Measurements from ENCODE around the gene TC2N.

TC2N gene

DNA sequence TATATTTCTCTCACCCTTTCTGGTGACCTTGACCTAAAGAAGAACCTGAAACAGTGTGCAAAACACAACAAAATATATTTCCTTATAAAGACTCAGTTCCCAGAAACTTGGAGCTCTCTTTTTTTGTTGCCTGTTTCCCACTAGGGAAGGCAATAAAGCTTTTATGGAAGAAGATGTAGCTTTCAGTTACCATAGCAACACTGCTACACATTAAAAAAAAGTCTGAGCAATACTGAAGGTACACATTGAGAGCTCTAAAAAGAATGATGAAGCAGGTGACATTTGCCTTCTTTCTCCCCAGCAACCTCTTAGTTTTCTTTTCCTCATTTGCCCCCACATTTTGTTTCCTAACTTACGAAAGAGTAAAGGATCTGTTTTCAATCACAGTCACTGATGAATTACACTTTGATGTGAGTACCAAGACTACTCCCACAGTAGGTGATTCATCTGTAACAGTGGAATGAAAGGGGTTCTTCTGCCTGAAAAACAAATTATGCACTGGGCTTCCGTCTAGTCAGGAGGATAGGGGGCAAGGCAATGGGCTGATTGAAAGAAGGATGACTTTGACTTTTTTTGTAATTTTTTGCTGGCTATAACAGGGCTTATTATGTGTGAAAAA, 134.4 kb downstream of the TC2N start:
- Histone ChIP-seq H3K4me3 (ENCODE audit: low read depth, low read length) (no peak overlapping the region), H3K4me1 (ENCODE audit: control insufficient read depth, insufficient read depth, low read length) (no peaks in the 10 kb centered on the region), H3K9ac (ENCODE audit: low read depth, low read length) (no peak overlapping the region), H3K27ac (ENCODE audit: low read depth, low read length) (no peak overlapping the region), H3K9me3 (ENCODE audit: control insufficient read depth, insufficient read depth, low read length) (no peaks in the 10 kb centered on the region), H3K36me3 (ENCODE audit: control insufficient read depth, insufficient read depth, low read length) (no peaks in the 10 kb centered on the region), H3K27me3 (ENCODE audit: control insufficient read depth, insufficient read depth, low read length) (no peaks in the 10 kb centered on the region)

DNA sequence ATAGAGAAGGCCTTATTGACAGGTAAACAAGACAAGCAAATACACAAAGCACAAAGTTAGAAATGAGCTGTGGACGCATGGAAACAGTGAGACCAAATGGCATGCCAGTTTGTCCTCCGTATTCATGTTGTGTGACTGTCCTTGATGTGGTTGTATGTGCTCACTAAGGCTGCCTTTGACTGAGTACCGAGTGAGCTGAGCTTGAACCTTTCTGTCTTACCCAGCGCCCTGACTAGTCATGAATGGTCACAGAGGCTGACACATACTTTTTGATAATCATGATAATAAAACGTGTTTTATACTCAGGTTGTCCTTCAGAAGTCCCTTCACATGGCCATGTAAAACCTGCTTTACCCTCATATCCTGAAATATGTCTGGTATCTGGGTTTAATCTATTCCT, 134.9 kb downstream of the TC2N start:
- no peaks in the 10 kb centered on the region for H3K36me3 ChIP-seq (ENCODE audit: control insufficient read depth, insufficient read depth, low read length)
- H3K9me3 ChIP-seq (ENCODE audit: control insufficient read depth, insufficient read depth, low read length): no peaks in the 10 kb centered on the region
- no peaks in the 10 kb centered on the region for H3K4me1 ChIP-seq (ENCODE audit: control insufficient read depth, insufficient read depth, low read length)
- H3K27ac ChIP-seq (ENCODE audit: low read depth, low read length): no peak overlapping the region
- H3K9ac ChIP-seq (ENCODE audit: low read depth, low read length): no peak overlapping the region
- no peak overlapping the region for H3K4me3 ChIP-seq (ENCODE audit: low read depth, low read length)
- H3K27me3 ChIP-seq (ENCODE audit: control insufficient read depth, insufficient read depth, low read length): no peaks in the 10 kb centered on the region

- Histone ChIP-seq H3K4me1 (ENCODE audit: control insufficient read depth, insufficient read depth, low read length) (no peaks in the 10 kb centered on the region), H3K36me3 (ENCODE audit: control insufficient read depth, insufficient read depth, low read length) (no peaks in the 10 kb centered on the region), H3K4me3 (ENCODE audit: low read depth, low read length) (no peak within 1 kb of the TSS), H3K9me3 (ENCODE audit: control insufficient read depth, insufficient read depth, low read length) (no peaks in the 10 kb centered on the region), H3K27ac (ENCODE audit: low read depth, low read length) (no peak within 1 kb of the TSS), H3K9ac (ENCODE audit: low read depth, low read length) (no peak within 1 kb of the TSS), H3K27me3 (ENCODE audit: control insufficient read depth, insufficient read depth, low read length) (no peaks in the 10 kb centered on the region)
Measured at GRCh38 chr14:91731986-91732385, 135.3 kb downstream of the TC2N start, which contains the start of gene CATSPERB. Gene CATSPERB, minus strand, starts transcription at chr14:91732086. Its CDS starts 2,607 bp downstream, at chr14:91729479.

DNA sequence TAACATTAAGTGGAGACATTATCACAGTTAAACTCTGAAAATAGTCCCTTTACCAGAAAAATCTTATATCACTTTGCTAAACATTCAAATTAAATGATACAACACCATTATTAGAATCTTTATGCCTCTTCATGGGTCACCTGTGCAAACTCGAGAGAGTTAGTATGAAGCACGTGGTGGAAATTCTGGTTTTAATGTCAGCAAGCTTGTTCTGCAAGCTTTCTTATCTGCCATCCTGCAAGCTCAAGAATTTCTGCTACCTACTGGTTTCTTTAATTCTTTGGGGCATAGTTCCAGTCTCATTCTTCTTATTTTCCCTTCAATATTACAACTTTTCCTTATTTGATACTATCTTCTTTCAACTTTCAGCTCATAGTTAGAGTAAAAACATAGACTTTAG, 136.3 kb downstream of the TC2N start:
- Histone ChIP-seq H3K27me3 (ENCODE audit: control insufficient read depth, insufficient read depth, low read length) (no peaks in the 10 kb centered on the region), H3K9me3 (ENCODE audit: control insufficient read depth, insufficient read depth, low read length) (no peaks in the 10 kb centered on the region), H3K27ac (ENCODE audit: low read depth, low read length) (no peak overlapping the region), H3K4me1 (ENCODE audit: control insufficient read depth, insufficient read depth, low read length) (no peaks in the 10 kb centered on the region), H3K4me3 (ENCODE audit: low read depth, low read length) (no peak overlapping the region), H3K9ac (ENCODE audit: low read depth, low read length) (no peak overlapping the region), H3K36me3 (ENCODE audit: control insufficient read depth, insufficient read depth, low read length) (no peaks in the 10 kb centered on the region)

- Histone ChIP-seq H3K36me3 (ENCODE audit: control insufficient read depth, insufficient read depth, low read length) (no peaks in the 10 kb centered on the region), H3K27ac (ENCODE audit: low read depth, low read length) (no peak overlapping the region), H3K27me3 (ENCODE audit: control insufficient read depth, insufficient read depth, low read length) (no peaks in the 10 kb centered on the region), H3K4me3 (ENCODE audit: low read depth, low read length) (no peak overlapping the region), H3K9ac (ENCODE audit: low read depth, low read length) (no peak overlapping the region), H3K4me1 (ENCODE audit: control insufficient read depth, insufficient read depth, low read length) (no peaks in the 10 kb centered on the region), H3K9me3 (ENCODE audit: control insufficient read depth, insufficient read depth, low read length) (no peaks in the 10 kb centered on the region)
Measured at GRCh38 chr14:91729756-91730155, 137.6 kb downstream of the TC2N start.

All from HUES48 (cell line).